VCaP (cell line): ENCODE measurements around the gene LRIG1.

Experiments used
- H3K27ac ChIP-seq: fragments of 450-650 bp; 2 replicates; pipeline ENCODE4 v1.5.1; 2017
- TF ChIP-seq, protein P1 (sequence below): fragments of 450-650 bp; conservative IDR thresholded peaks from 2 replicates; pipeline ENCODE4 v1.5.1; 2017; ENCODE audit warnings: mild to moderate bottlenecking, moderate library complexity

LRIG1 gene

DNA sequence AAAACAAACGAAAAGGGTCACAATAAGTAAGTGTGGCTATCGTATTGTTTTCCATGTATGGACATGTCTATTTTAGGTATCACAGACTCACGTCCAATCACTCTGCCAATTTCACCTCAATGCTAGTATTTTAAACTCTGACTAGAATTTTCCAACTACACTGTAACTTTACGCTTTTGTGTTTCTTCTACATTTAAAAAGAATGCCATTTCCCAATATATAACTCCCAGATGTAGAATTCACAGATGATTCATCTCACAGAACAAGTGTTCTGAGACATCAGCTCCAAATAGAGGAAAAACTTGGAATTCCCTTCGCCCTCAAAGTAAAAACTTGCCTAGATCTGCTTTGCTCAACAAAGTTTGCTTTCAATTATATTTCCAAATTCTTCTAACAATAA is 14.2 kb downstream of the LRIG1 start:
- TF ChIP-seq, protein P1, sequence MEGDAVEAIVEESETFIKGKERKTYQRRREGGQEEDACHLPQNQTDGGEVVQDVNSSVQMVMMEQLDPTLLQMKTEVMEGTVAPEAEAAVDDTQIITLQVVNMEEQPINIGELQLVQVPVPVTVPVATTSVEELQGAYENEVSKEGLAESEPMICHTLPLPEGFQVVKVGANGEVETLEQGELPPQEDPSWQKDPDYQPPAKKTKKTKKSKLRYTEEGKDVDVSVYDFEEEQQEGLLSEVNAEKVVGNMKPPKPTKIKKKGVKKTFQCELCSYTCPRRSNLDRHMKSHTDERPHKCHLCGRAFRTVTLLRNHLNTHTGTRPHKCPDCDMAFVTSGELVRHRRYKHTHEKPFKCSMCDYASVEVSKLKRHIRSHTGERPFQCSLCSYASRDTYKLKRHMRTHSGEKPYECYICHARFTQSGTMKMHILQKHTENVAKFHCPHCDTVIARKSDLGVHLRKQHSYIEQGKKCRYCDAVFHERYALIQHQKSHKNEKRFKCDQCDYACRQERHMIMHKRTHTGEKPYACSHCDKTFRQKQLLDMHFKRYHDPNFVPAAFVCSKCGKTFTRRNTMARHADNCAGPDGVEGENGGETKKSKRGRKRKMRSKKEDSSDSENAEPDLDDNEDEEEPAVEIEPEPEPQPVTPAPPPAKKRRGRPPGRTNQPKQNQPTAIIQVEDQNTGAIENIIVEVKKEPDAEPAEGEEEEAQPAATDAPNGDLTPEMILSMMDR = no peak
- H3K27ac ChIP-seq = no peak overlapping the region

DNA sequence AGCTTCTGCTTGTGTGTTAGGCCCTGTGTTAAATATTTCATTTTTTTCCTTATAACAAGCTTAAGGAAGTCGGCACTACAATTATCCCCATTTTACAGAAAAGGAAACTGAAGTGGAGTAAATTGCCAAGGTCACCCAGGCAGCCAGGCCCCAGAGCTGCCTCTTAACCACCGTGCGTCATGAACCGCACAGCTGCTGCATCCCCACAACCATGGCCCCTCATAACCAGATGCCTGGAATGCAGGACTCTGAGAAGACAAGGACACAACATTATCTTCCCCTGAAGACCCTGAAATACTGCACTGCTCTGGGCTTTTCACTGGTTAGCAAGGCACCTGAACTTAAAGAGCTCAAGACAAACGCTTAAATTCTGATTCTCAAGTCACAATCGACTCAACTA is 14.6 kb downstream of the LRIG1 start:
- TF ChIP-seq, protein P1 = no peak
- no peak overlapping the region for H3K27ac ChIP-seq

DNA sequence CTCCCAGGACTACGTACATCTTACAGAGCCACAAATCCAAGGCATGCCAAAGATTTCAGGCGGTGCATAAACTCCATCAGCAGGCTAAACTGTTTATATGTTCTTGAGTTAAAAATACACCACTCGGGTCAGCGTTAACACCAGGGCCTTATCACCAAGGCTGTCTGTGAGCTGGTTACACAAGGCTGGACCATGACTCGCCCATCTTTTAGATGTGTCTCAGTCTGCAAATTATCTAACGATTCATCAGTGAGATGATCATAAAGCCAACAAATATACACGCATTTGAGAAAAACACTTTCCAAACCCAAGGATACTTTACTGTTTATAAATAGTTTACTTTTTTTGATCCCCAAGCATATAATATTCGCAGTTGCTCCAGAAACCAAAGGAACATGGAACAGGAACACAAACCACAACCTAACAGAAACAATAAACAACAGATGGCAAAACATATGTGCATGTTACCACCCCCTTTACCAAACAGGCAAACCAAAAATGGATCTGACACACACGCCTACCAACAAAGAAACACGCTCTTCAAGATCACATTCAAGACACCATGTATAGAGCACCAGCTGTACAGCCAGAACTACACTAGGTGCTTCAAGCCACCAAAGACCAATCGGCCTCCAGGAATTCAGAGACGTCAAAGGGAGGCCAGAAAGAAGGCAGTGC is 15.4 kb downstream of the LRIG1 start:
- TF ChIP-seq, protein P1 = no peak
- H3K27ac ChIP-seq = no peak overlapping the region

DNA sequence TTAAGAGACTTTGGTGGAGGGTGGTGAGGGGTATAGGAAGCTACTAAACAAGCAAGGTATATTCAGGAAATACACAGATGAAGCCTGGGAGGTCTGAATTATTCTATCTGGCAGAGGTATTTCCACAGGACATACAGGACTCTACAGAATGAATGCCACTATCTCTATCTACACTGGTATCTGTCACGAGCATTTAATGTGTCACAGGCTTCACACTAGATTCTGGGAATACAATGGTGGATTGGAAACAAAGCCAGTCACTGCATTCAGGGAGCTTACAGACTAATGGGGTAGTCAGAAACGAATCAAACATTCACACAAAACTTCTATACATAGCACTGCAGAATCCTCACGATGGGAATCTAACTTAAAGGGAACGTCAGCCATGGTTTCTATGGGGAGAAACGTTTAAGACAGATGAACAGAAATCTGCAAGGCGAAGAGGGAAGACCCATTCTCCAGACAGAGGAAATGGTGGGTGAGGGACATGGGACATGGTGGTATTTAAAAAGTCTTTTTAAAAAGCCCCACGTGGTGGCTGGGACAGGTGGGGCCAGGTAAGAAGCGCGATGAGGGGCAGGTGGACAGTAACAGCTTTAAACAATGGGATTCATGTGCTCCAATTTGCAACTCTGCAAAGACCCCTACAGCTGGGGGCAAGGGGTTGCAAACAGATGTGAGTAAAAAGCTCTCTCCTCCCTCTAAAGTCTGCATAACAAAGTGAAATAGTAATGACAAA is 16.5 kb downstream of the LRIG1 start:
- peak overlapping the region; percentile 86; the same call in 1 of the 2 replicates for H3K27ac ChIP-seq
- TF ChIP-seq, protein P1 = no peak

DNA sequence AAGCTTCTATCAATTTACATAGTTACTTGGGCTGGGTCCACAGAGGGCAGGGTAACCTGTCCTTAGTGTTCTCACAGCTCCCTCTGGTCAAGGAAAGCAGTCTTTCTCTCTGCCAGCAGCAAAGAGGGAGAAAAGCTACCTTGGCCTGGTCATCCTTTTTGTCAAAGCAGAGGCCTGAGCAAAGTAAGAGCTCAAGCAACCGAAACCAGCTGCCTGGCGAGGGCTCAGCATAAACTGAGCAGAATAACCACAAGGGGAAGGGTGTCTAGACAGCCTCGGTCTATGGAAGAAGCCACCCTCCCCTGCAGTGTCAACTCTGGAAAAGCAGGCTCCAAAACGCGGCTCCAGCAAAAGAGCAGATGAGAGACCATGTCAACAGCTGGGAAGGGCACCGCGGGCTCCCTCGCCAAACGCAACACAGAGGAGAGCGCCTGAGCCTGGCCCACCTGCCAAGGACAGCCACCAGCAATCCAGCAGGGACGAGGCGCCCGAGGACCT is 17.4 kb downstream of the LRIG1 start:
- TF ChIP-seq, protein P1 = no peak
- H3K27ac ChIP-seq = peak overlapping the region; percentile 86

DNA sequence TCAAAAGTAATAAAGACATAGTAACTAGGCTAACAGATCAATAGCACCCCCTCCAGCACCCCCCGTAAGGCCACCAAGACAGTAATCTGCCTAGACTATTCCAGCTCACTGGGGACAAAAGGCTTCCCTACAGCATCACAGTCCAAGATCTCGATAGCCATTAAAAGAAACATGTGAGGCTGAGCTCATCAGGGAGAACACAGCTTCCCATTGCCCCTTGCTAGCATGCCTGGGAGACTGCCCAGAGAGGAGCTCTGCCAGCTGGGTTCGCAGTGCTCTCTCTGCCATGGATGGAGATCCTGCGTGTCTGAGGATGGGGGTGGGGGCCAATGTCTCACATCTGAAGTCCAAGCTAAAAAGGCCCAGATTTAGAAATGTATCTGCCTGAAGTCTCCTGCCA is 17.8 kb downstream of the LRIG1 start:
- TF ChIP-seq, protein P1 = no peak
- peak overlapping the region; percentile 86 for H3K27ac ChIP-seq

DNA sequence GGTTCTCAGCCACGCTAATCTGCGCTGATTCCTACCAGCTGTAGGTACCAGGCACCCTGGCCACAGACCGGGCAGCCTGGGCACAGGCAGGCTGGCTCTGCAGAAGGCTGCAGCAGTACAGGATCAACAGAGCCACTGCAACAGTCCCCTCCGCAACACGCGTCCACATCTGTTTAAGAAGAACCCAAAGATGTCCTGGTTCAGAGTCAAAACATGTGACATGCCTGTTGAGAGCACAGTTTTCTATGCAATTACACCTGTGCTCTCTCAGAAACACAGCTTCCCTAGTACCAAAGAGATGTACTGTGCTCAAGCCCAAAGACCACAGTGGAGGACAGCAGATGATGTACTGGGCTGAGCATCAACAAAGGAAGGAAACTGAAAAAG is 18.8 kb downstream of the LRIG1 start:
- TF ChIP-seq, protein P1 = no peak
- peak overlapping the region; percentile 86 for H3K27ac ChIP-seq
